Renal cortex interstitium (tissue), 11 donors: ENCODE measurements around the gene AQR. TPM values are rescaled to one million over a fixed set of nuclear protein-coding genes. Genes with fewer than 3 reads are reported as not detected.
"Not testable (repeated sequence)": the region's sequence is repeated elsewhere in the genome, so short reads cannot be mapped to it uniquely, and the experiment has no call there.

Experiments
- DNase-seq, 11 donors: peaks; one replicate each; pipeline ENCODE4 v3.0.0-alpha.2; 2013; ENCODE audit warnings: low read depth in 9 of 11, low spot score in 4 of 11; ENCODE audit errors: extremely low read depth in 1 of 11
- polyA plus RNA-seq, 3 donors: library from polyadenylated mRNA; unstranded; fragments of 120-200 nt; gene quantifications; one replicate each; pipeline ENCODE4 v1.2.1, GENCODE V29; 2013; ENCODE audit not compliant: insufficient read length in 3 of 3

The AQR gene
- polyA plus RNA-seq, 3 donors, result 36.4 to 44.8 (median 41.8) TPM

DNA sequence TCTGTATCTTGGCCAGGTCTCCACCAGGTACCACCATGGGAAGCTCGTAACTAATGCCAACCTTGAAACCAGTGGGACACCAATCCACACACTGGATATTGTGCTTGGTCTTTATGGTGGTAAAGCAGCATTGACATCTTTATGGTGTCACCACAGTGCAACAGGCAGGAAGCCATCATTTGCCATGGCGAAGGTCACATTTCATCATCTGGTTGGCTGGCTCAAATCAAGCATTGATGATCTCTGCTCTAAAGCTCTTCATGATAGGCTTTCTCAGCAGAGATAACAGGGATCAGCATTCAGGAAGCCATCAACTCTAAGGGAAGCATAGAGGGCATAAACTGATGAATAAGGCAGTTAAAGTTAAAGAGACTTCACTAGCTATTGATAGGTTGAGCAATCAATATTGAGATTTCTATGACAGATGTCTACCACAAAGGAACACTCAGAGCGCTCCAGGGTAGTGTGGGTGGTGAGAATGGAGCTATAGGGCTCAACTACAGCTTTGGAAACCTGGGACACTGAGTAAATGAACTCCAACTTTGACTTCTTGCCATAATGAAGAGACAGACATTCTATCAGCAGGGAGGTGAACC lies 120.1 kb downstream of the AQR start:
- no peak for DNase-seq

DNA sequence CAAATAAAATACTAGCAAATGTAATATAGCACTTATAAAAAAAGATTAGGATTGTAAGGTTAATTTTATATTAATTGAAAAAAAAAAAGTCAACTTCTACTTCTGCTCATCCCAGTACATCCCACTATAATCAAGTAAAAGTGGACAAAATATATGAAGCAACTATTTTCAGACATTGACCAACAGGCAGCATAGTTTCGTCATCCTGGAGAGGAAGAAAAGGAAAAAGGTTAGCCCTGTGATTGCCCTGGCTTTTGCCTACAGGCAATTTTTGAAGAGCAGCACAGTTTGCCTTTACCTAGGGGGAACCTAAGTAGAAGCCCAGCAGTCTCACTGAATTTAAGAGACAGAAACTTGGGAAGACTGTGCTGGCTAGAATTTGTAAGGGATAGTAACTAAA lies 121.9 kb downstream of the AQR start:
- DNase-seq, result no peak

DNA sequence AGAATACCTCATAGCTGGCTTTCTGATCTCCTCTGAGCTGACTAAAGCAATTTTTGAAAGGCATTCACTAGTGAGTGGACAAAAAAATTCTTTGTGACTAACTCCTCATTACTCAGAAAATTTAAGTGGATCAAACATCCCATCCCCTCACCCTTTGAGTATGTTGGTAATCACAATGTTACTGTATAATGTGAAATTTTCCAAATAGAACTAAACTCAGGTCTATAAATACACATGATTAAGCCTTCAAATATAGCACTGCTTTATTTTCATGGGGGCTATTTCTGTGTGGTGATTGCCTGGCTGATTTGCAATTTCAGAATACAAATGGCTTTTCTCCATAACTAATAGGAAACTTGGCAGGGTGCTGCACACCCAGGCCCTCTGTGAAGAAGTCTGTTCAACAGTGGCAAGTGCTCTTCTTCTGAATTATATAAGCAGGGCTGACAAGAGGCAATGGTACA lies 128.2 kb downstream of the AQR start:
- DNase-seq, result no peak

DNA sequence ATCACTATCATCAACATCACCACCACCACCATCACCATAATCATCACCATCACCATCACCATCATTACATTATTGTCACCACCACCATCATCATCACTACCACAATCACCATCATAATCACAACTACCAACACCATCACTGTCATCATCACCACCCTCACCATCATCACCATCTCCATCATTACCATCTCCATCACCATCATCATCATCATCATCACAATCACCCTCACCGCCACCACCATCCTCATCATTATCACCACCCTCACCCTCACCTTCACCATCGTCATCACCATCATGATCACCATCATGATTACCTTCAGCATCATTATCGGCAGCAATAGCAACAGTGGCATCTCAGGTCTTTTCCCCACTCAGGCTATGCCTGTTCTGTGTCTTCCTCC lies 131.3 kb downstream of the AQR start:
- no peak for DNase-seq

DNA sequence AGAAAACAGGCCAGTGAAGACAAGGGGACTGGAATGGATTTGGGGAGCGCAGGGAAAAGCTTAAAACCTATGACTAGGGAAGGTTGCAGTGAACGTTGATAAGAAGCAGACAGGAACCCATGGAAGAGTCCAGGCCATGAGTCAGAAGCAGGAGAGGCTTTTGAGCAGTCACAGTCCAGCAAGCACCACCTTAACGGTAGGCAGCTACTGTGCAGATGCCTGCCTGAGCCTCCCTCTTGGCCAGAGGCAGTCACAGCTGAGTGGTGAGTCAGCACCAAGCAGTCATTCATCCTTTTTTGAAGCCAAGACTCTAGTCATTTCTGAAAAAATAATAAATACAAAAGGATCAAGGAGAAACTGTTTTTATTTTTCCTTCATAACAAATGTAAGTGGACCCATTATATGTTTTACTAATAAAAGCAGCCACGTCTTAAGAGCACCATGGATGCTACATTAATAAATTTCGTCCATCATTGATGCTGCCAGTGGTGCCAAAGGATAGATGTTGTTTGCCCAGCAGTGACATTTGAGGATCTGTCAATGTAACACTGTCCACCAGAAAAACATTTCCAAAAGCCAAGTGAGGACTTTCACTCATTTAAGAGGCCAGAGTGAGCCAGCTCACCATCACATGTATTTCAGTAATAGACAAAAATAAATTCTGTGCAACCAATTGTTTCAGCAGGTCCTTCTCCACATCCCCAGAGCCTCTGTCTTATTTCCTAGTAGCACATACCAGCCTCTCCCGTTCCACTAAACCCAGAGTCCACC lies 132.1 kb downstream of the AQR start:
- no peak for DNase-seq

DNA sequence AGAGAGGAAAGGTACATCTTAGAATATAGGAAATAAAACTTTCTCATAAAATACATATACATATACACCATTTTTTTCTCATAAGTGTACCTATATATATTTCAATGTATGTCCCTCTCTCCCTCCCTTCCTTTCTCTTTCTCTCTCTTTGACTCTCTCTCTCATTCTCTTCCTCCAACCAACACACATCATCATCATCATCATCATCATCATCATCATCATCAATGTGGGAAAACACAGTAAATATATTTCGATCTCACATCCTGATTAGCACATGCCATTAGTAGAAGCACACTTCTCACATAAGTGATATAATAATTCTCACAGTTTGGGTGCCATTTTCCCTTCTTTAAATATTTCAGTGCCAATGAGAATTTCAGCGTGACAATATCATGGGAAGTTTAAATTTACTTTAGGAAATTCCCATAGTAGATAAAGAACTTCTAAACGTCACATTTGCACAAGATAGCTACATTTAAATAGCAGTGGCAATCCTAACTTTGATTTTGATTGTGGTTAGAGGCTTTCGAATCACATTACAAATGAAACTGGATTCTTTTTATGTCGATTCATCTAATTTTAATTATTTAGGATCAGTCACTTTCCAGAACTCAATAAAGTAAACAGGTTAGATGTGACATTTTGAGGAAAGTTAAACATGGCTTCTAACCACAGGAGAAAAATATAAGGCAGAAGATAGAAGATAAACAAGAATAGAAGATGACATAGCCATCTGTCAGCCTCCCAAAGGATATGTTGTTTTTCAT lies 141.2 kb downstream of the AQR start:
- no peak for DNase-seq

DNA sequence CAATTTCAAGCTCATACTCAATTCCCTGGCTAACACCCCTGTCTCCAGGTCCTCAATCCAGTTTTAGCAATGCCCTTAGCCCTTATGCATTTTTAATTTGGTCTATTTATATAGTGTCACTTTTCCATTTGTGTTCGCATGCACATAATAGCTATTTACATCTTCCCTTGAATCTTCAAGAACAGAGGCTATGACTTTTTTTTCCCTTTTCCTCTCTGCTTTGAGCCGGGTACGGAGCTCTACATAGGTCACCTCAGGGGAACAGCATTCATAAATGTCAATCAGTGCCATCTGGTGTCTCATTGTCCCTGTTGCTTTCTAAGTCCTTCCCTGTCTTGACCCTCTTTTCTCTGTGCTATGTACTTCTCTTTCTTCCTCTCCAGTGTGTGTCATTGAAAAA lies 147.7 kb downstream of the AQR start:
- DNase-seq, result no peak

DNA sequence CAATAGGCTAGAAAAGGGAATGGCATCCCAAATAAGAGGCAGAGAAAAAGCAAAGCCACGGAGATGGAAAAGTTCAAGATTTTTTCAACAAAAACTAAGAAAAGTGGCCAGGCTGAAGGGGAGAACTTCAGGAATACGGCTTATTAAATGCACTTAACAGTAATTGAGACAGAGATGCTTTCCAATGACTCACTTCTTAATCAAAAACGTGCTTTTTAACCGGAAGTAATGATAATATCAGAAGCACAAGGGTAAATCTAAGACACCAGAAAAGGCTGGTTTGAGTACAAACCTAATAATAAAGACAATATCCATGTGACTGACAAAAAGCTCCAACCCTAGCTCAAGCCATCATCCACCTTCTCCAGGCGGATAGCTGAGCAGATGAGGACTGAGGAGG lies 149.4 kb downstream of the AQR start:
- no peak for DNase-seq

DNA sequence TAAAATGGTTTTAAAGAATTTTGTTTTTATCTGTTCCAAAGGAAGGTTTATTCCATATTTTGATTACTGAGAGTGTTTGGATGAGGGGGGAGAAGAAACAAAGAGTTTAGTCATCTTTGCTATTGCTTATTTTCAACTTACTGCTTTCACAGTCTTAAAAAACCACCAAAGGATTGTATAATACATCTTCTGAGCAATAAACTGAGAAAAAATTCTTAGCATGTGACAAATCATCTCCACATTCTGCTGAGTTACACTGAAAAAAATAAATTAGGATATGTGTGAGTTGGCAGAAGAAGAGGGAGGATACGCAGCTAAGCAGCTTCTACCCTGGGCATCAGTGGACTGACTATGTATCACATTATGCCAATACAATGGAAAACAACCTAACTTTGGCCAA lies 151.0 kb downstream of the AQR start:
- DNase-seq, result no peak

DNA sequence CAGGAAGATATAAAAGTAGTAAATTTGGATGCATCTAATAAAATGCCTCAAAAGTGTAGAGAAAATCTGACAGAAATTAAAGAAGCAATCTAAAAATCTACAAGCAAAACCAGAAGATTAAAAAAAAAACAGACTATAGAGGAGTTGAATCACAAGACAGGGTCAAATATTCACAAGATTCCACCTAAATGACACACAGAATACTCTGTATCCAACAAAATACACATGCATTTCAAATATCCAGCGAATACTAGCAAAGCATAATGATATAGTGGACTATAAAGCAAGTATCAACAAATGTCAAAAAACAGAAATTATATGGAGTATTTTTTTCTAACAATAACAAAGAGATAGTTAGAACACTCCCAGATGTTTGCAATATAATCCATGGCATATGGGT lies 153.7 kb downstream of the AQR start:
- DNase-seq, result no peak

DNA sequence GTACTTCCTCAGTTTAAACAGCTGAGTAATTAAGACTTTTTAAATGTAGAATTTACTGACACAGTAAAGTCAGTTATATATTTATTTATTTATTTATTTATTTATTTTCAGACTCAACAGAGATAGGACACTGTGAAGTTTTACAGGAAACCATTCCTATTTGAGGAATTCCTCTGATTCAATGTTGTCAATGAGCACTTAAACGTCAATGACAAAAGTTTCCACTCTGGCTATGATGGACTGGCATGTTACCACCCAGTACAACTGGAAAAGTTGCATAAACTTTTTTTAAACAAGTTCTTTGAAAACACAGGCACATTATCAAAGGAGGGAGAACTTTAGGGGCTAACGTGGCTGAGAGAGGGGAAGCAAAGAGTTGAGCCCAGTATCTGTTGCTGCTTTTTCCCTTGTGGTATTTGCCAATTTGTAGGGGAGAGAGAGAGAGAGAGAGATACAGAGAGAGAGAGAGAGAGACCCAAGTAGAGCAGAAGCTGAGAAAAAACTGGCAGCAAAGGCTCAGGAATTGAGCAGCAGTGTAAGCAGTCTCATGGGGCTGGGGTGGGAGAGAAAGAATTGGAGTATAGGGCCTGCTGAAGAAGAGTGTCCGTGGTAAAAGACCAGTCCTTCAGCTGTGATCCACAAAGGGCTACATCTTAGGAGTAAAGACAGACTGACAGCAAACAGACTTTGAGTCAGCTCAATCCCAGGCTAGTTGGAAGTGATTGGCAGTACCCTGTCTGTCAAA lies 155.9 kb downstream of the AQR start:
- DNase-seq, result no peak

DNA sequence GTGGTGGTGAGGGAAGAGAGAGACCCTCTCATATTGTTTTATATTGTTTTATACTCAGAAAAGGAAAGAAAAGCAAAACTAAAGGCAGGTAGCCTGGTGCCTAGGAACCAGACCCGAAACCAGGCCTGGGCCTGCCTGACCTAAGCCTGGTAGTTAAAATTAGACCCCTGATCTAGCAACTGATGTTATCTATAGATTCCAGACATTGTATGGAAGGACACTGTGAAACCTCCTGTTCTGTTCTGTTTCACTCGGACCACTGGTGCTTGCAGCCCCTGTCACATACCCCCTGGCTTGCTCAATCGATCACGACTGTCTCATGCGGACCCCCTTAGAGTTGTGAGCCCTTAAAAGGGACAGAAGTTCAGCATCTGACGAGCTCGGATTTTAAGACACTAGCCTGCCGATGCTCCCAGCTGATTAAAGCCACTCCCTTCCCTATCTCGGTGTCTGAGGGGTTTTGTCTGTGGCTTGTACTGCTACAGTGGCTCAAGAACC lies 156.6 kb downstream of the AQR start:
- not testable (repeated sequence) for DNase-seq

DNA sequence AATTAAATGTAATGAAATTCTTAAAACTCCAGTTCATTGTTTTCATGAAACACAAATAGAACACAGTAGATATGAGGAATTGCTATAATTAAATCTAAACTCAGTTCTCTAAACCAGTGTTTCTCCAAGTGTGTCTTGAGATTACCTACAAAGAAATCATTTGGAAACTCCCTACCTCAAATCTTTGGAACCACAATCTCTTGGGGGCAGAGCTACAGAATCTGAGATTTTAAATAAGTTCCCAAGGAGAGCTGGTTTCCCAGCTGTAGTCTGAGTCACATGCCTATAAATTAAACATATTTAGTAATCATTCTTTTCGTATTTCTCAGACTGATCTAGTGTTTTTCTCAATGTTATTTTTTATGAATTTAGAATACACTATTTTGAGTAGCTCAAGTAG lies 157.2 kb downstream of the AQR start:
- no peak for DNase-seq

DNA sequence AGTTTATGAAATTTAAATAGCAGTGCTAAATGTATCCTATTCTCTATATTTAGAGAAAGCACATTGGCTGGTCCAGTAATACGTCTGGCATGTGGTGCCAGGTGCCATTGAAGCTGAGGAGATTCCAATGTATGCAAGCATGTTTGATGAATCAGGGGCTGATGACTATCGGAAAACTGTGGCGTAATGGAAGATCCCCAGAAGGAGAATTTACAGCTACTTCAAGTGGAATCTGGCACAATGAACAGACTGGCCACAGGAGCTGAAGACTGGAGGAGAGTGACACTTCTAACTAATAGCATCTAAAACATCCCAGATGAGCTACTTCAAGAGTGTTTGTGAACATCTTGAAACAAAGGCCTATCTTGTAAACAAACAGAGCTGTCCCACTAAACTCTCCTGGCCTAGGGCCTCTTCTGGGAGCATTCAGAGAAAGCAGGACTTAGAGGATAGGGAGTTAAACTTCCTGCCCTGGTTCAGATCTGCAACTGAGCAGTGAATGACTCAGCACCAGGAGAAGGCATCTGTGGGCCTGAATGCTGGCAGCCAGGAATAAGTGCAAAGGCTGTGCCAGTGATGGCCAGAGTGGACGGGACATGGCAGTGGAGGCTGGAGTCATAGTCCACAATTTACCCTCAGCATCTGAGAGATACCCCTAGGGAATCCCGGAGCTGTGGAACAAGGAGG lies 159.0 kb downstream of the AQR start:
- no peak for DNase-seq

DNA sequence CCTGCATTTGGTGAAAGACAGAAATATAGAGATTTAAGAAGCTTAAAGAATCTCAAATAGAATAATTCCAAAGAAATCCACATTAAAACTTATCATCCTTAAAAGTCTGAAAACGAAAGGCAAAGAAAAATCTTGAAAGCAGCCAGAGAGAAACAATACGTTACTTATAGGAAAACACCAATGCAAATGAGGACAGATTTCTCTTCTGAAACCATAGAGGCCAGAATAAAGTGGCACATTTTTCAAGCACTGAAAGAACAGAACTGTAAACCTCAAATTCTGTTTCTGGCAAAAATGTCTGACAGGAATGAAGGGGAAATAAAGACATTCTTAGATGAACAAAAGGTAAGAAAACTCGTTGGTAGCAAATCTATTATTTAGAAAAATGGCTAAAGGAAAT lies 160.4 kb downstream of the AQR start:
- DNase-seq, result no peak

DNA sequence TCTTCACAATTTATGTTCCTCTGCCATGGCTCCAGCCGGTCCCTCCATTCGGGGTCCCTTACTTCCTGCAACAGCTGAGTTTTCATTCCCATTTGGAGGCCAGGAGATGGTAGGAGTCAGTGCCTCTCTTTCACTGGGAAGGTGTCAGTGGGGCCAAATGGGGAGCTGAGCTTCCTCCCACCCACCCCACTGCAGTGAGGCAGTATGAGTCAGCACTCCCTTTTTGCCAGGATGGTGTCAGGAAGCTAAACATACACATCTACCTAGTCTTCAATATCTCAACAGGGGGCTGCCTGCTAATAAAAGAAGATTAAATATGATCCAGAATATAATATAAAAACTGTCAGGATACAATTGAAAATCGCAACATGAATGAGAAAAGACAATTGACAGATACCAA lies 161.5 kb downstream of the AQR start:
- DNase-seq, result no peak

DNA sequence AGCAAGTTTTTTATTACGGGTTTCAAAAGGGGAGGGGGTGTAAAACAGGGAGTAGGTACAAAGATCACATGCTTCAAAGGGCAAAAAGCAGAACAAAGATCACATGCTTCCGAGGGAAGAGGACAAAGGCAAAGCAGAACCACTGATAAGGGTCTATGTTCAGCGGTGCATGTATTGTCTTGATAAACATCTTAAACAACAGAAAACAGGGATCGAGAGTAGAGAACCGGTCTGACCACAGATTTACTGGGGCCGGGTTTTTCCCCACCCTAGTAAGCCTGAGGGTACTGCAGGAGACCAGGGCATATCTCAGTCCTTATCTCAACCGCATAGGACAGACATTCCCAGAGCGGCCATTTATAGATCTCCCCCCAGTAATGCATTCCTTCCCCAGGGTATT lies 162.3 kb downstream of the AQR start:
- DNase-seq, result not testable (repeated sequence)

DNA sequence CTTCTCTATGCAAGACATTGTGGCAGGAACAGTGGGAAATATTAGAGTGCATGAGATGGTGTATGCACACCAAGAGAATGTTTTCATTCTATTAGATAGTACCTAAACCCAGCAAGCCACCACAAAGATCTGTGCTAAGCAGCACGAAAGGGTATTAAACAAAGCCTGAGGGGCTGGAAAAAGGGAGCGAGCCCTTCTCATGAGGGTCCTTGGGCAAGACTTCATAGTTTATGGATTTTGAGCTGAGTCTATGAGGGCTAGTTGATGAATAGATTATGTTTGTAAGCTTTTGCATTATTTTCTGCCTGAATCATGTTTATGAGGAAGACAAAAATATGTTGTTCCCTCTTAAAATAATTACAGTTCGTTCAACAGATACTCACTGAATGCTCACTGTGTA lies 164.8 kb downstream of the AQR start:
- DNase-seq, result no peak

DNA sequence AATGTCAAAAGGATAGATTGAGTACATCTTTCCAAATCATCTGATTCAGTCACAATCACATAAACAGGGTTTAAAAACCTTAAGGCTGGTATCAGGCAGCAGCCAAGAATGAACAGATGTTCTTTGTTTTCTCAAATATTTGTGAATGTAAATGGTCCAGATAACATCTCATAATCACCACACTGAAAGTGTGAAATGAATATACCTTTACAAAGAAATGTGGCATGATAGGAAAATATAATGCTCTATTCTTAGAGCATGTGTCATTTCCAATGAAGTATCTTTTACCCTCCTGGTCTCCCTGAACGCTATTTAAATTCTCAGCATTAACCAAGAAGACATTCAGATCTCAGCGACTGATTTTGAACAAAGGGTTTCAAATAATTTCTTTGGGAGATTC lies 165.4 kb downstream of the AQR start:
- DNase-seq, result no peak
